ENCODE measurements around the gene FBXO21.
"Not testable (repeated sequence)": the region's sequence is repeated elsewhere in the genome, so short reads cannot be mapped to it uniquely, and the experiment has no call there.

Gene FBXO21

GRCh38 chr12:117100851-117101673 is 89.2 kb downstream of the FBXO21 start:
- no peak for DNase-seq

- DNase-seq = peak; percentile 20 to 42
Observed at GRCh38 chr12:117100251-117100650, 90.0 kb downstream of the FBXO21 start.

GRCh38 chr12:117098361-117099217 is 91.7 kb downstream of the FBXO21 start:
- peak in 1 of 2 donors; percentile 7 for DNase-seq

- DNase-seq = no peak
Observed at GRCh38 chr12:117098024-117098360, 92.3 kb downstream of the FBXO21 start.

GRCh38 chr12:117097159-117097558 is 93.1 kb downstream of the FBXO21 start:
- no peak for DNase-seq

GRCh38 chr12:117096501-117097042 is 93.7 kb downstream of the FBXO21 start:
- DNase-seq = no peak

- DNase-seq = not testable (repeated sequence)
Observed at GRCh38 chr12:117095191-117095590, 95.1 kb downstream of the FBXO21 start.

- no peak for DNase-seq
Observed at GRCh38 chr12:117093918-117094630, 96.2 kb downstream of the FBXO21 start.

- DNase-seq = no peak
Observed at GRCh38 chr12:117093431-117093830, 96.8 kb downstream of the FBXO21 start.

- no peak for DNase-seq
Observed at GRCh38 chr12:117092886-117093285, 97.4 kb downstream of the FBXO21 start.

GRCh38 chr12:117092511-117092780 is 97.8 kb downstream of the FBXO21 start:
- no peak for DNase-seq
